NCI-H1694 treated with DMSO at 0.1 percent for 48 hours (cell line): Measurements from ENCODE around the gene ALKBH3.

ENCODE experiments used
- DNase-seq: peaks from one replicate; lab custom pipeline; 2025; lab: John Stamatoyannopoulos, UW

ALKBH3 gene

DNA sequence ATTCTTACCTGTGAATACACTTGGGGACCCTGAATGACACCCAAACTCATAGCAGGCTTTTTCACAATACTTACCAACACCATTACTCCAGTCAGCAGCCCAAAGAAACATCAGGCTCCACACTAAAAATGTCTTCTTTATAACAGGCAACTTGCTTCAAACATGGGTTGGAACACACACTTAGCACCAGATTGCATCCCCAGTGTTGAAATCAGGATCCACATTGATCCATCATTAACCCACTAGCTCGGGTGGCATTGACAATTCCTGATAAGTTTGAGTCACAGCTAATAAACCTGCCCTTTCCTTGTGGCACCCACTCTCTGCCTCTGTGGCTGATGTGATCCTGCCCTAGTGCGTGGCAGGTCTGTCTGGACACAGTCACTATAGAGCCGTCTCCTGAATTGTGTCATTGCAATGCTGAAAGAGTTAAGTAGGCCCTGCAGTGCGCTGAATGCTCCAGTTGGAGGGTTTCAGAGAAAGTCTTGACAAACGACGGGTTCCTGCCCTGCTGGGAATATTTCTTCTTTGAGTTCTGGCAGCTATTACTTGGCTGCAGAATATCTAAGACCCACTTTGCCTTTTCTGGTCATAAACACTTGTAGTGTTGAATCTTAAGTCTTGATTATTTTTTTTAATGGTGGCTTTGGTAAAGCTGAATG, 42.2 kb downstream of the ALKBH3 start:
- no peak for DNase-seq

- DNase-seq: no peak
These were observed 42.9 kb downstream of the ALKBH3 start for GRCh38 chr11:43923406-43924111.

DNA sequence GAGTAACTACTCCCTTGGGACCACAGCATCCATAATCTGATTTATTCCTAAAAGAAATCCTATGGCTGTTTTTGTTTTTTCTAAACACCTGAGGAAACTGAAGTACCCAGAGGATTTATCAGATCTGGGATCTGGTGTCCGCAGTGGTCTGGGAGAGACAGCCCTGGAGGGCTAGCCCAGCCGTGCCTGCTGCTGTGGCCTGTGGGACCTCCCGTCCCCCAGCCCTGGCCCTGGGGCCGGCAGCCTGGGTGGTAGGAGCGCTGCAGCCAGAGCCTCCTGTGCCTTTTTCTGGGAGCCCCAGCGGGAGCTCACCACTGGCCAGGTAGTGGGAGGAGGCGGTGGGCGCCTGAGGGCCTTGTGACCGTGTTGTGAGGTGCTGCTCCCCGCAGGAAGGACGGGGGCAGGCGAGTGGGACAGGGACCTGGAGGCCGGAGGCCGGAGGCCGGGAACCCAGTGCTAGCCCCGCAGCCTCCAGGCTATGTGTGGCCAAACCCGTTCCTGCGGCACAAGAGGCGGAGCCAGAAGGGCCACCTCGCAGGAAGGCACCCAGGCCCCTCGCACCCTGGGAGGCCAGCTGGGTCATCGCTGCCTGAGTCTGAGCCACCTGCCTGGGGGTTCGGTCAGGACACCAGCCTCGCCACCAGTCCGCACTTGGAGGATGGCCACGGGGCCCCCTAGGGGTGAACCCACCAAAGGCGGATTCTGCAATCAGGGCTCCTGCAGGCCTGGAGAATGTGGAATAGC, 43.7 kb downstream of the ALKBH3 start:
- DNase-seq: no peak

GRCh38 chr11:43925063-43925931, 44.7 kb downstream of the ALKBH3 start:
- no peak for DNase-seq

- no peak for DNase-seq
These were observed 45.4 kb downstream of the ALKBH3 start for GRCh38 chr11:43925932-43926505.

- no peak for DNase-seq
These were observed 46.4 kb downstream of the ALKBH3 start for GRCh38 chr11:43927070-43927469.

GRCh38 chr11:43927925-43928707, 47.5 kb downstream of the ALKBH3 start:
- DNase-seq: no peak

DNA sequence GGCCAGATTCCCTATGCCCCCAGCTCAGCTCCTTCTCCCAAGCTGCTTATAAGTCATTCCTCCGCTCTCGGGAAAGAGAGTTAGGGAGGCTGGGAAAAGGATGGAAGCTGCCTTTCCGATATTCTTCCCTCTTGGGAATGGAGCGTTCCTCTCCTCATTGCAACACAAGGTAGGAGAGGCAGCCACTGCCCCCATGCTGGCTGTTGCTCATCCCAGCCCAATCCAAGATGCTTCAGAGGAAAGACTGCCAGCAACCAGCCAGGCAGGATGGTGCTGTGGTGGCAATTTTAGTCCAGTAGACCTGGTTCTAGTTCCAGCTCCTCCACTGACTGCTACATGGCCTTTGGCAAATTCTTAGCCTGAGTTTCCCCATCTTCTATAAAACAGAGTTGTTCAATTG, 48.1 kb downstream of the ALKBH3 start:
- no peak for DNase-seq

- DNase-seq: no peak
These were observed 50.5 kb downstream of the ALKBH3 start for GRCh38 chr11:43930868-43931716.

GRCh38 chr11:43931717-43932039, 51.0 kb downstream of the ALKBH3 start:
- DNase-seq: no peak

DNA sequence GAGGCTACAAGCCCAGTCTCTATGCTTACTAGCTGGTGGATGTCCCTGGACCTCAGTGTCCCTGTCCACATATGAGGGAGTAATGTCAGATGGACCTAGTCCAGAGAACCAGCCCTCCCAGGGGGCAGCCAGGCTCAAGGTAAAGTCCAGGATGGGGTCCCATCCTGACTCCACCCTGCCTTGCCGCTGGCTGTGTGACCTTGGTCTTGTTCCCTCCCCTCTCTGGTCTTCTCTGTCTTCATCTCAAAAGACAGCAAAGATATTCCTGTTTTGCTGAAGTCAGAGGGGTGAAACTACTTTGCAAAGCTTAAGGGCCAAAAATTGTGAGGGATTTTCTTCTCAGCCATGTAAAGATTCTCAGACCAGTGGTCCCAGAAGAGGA, 52.6 kb downstream of the ALKBH3 start:
- no peak for DNase-seq

GRCh38 chr11:43933608-43934551, 53.2 kb downstream of the ALKBH3 start:
- peak; percentile 55 for DNase-seq

- DNase-seq: no peak
These were observed 54.2 kb downstream of the ALKBH3 start for GRCh38 chr11:43934601-43935423.

GRCh38 chr11:43935424-43935979, 54.9 kb downstream of the ALKBH3 start:
- DNase-seq: no peak

DNA sequence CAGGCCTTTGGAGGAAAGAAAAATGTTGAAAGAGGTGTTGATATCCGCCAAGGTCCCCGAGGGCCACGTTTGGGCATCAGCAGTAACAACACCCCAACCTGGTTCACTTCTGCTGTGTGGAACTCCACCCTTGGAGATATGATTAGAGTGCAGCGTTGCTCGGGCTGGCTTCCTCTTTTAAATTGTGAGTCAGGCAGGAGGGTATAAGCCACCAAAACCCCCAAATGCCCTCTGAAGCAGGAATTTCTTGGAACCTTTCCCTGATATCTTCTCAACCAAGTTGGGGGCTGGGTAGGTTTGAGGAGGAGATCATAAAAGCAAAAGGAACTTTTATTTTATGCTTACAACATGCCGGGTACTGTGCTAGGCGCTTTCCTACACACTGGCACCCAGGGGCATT, 55.4 kb downstream of the ALKBH3 start:
- no peak for DNase-seq

DNA sequence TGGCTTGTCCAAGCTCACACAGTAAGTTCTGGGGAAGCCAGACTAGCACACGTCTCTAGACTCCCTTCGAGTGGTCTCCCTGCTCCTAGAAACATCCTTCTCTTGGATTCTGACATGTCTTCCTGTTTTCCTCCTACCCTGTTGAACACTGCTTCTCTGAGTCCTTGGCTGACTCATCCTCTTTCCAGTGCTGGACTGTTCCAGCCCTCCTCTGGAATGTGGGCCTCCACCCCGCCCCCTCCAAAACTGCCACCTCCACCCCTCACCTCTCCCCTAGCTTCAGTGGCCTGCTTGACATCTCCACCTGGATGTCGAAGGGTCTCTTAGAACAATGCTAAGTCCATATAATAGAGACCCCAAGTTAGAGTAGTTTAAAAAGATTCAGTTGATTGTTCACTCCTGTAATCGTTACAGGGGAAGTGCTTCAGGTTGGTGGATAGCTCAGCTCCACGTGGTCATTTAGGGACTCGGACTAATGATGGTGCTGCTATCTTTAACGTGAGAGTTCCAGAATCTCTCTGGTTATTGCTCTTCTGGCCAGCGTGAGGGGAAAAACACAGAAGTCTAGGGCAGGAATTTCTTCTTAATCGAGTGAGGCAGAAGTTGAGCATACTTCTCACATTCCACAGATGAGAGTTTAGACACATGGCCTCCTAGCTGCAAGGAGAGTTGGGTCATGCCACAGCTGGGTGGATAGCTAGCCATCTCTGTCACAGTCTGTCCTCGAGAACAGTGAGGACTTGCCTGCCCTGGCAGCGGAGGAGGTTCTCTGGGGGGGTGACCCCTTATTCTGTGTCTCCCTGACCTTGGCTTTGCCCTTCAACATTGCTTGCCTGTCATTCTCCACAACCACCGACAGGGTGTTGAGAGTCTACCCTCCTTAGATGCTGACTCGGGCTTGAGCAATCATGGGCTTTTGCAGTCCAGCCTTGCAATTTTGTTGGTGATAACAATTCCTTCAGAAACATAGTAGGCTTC, 57.1 kb downstream of the ALKBH3 start:
- DNase-seq: no peak
